PFSK-1 (cell line): Measurements from ENCODE around the gene CRTAC1.

Source experiments
- FOXP2 ChIP-seq: optimal IDR thresholded peaks from 2 replicates; pipeline ENCODE3; 2011; ENCODE audit warnings: borderline replicate concordance, control low read depth, inconsistent platforms; ENCODE audit not compliant: insufficient read depth; ENCODE audit errors: extremely low read length, extremely low read depth
- POLR2AphosphoS5 ChIP-seq: IDR thresholded peaks from 2 replicates; pipeline ENCODE4 v1.6.1; 2012; ENCODE audit warnings: low read depth, mild to moderate bottlenecking, control low read depth, low read length, moderate library complexity
- REST ChIP-seq, 2 experiments: IDR thresholded peaks; 2 replicates each; pipeline versions ENCODE4 v1.6.1 to v1.8.0; 2011 to 2012; ENCODE audit warnings: low read depth in 2 of 2, low read length in 2 of 2, control low read depth in 1 of 2, inconsistent platforms in 1 of 2, mild to moderate bottlenecking in 1 of 2, moderate library complexity in 1 of 2; ENCODE audit not compliant: insufficient read depth in 1 of 2
- SIN3A ChIP-seq: IDR thresholded peaks from 2 replicates; pipeline ENCODE4 v1.6.1; 2012; ENCODE audit warnings: mild to moderate bottlenecking, low read length, moderate library complexity, borderline replicate concordance; ENCODE audit not compliant: insufficient read depth
- TAF1 ChIP-seq: IDR thresholded peaks from 2 replicates; pipeline ENCODE4 v1.6.1; 2012; ENCODE audit warnings: low read length, control low read depth, borderline replicate concordance; ENCODE audit not compliant: insufficient read depth

Gene CRTAC1

DNA sequence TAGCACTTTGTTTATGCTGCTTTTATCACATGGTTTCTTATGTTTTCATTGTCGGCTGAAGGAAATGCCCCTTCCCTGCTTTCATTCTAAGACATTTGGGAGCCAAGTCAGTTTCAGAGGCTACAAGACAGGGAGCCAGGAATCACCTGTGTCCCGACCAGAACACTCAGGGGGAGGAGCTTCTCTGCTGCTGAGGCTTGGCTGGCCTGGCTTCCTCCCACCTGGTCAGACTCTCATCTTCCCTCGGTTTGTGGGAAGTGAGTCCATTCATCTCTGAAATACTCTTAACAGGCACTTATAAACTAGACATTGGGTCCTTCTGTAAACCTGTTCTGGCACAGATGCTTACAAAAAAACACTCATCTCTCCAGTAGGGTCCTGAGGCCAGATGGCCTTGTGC lies 200.4 kb downstream of the CRTAC1 start:
- TF ChIP-seq POLR2AphosphoS5, result no peak
- TF ChIP-seq REST (IDR thresholded peaks at IDR 0.05; ENCODE audit: insufficient read depth in 1 of 2, low read depth in 2 of 2, low read length in 2 of 2), result no peak
- TF ChIP-seq SIN3A, result no peak
- TF ChIP-seq TAF1, result no peak
- TF ChIP-seq FOXP2, result no peak

GRCh38 chr10:97828721-97829120 lies 201.7 kb downstream of the CRTAC1 start:
- no peak for TF ChIP-seq POLR2AphosphoS5
- TF ChIP-seq REST (IDR thresholded peaks at IDR 0.05; ENCODE audit: insufficient read depth in 1 of 2, low read depth in 2 of 2, low read length in 2 of 2), result no peak
- no peak for TF ChIP-seq TAF1
- no peak for TF ChIP-seq SIN3A
- no peak for TF ChIP-seq FOXP2

GRCh38 chr10:97827702-97828291 lies 202.6 kb downstream of the CRTAC1 start:
- TF ChIP-seq TAF1 (no peak), POLR2AphosphoS5 (no peak), SIN3A (no peak), REST (IDR thresholded peaks at IDR 0.05; ENCODE audit: insufficient read depth in 1 of 2, low read depth in 2 of 2, low read length in 2 of 2) (no peak), FOXP2 (no peak)

DNA sequence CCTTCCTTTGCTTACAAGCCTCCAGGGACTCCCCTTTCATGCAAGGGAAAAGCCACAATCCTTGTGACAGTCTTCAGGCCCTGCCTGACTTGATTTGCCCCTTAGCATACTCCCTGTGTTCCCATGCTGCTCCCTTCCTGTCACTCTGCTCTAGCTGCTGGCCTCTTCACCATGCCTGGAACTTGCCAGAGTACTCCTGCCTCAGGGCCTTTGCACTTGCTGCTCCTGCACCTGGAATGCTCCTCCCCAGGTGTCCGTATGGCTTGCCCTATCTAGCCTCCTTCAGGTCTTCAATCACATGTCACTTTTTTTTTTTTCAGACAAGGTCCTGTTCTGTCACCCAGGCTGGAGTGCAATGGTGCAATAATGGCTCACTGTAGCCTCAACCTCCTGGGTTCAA lies 203.5 kb downstream of the CRTAC1 start:
- TF ChIP-seq SIN3A (no peak), REST (IDR thresholded peaks at IDR 0.05; ENCODE audit: insufficient read depth in 1 of 2, low read depth in 2 of 2, low read length in 2 of 2) (no peak), FOXP2 (no peak), POLR2AphosphoS5 (no peak), TAF1 (no peak)
